K562 treated with DMSO at 1 percent for 4 hours (cell line): ENCODE data around the gene STS. TPM values are rescaled to one million over a fixed set of nuclear protein-coding genes. Genes with fewer than 3 reads are reported as not detected.

ENCODE experiments used
- total RNA-seq: library from RNA; unstranded; fragments of 300-600 nt; gene quantifications from 2 replicates; pipeline ENCODE4 v1.2.3, GENCODE V29; 2022; ENCODE audit not compliant: insufficient read depth

The STS gene, protein sequence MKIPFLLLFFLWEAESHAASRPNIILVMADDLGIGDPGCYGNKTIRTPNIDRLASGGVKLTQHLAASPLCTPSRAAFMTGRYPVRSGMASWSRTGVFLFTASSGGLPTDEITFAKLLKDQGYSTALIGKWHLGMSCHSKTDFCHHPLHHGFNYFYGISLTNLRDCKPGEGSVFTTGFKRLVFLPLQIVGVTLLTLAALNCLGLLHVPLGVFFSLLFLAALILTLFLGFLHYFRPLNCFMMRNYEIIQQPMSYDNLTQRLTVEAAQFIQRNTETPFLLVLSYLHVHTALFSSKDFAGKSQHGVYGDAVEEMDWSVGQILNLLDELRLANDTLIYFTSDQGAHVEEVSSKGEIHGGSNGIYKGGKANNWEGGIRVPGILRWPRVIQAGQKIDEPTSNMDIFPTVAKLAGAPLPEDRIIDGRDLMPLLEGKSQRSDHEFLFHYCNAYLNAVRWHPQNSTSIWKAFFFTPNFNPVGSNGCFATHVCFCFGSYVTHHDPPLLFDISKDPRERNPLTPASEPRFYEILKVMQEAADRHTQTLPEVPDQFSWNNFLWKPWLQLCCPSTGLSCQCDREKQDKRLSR
- 1.3 and 1.5 TPM in 2 replicates for total RNA-seq

DNA sequence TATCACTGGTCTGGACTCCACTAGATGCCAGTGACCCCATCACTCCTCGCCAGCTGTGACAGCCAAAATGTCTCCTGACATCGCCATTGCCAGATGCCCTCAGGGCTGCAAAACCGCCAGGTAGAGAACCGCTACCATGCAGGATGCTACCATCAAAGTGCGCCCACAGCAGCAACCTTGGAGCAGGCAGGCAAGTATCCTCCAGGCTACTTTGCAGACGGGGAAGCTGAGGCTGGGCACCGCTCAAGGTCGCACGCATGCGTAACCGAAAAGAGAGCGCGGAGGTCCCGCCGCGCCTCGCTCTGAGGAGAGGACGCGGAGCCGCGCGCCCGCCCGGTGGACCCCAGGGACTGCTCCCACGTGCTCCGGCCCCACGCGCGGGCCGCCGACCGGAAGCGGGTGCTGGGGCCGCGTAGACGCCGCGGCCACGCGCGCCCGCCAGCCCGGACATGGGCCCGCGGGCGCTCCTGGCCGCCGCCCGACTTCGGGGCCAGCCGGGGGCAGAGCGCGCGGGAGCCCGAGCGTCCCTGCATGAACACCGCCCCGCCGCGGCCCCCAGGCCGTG is at the start of gene STS:
Gene STS, plus strand, starts transcription at position 300 of the 565 bp plus-strand sequence. CDS start 105,488 bp downstream, outside the sequence.

DNA sequence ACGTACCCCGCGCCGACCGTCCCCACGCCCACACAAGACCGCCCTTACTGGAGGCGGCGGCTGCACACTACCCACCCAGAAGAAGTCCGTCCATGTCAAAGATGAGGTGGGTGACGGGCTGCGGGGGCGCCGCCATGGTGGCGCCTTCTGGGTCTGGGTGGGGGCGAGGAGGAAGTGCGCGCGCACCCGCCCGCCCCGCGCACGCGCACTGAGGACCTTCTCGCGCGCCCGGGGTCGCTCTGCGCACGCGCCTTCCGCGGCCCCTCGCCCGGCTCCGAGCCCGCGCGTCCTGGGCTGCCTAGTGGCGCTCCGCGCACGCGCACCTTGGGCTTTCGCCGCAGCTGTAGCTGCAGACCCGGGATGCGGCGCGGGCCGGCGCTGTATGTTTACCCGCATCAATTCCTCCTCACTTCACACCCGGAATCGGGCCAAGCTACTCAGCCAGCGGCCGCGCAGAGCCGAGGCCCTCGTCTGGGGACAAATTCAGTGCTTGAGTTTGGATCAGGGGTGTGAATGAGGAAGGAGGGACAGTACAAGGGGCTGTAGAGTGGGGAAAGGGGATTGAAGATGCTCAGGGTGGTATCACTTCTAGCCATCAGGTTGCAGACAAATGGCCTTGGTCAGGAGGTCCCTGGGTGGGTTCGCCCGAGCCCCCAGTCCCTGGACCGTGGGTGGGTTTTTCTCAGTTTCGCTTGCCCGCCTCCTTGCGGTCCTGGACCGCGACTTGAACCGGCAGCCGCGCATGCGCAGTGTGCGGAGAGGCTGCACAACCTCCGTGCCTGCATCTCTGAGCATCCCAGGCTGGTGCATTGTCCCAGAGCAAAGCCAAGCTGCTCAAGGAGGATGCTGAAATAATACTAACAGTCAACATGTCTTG is 704 bp downstream of the STS start, which contains the start of gene PUDP:
Gene PUDP, minus strand, starts transcription at position 176 of the 877 bp plus-strand sequence. Its CDS starts 40 bp downstream, at position 136.

Other genes with a start within 250 kb of the STS start
- gene PUDP, start 441 bp downstream of the STS start, total RNA-seq: 19.9 and 24.5 TPM in 2 replicates